Measurements from ENCODE around the gene SAMD10.
"Not testable (repeated sequence)": the region's sequence is repeated elsewhere in the genome, so short reads cannot be mapped to it uniquely, and the experiment has no call there.

Gene SAMD10

GRCh38 chr20:64000906-64001305 lies 21.5 kb upstream of the SAMD10 start:
- no peak for DNase-seq

- no peak for DNase-seq
Measured at GRCh38 chr20:63982937-63983336, 3.5 kb upstream of the SAMD10 start.

GRCh38 chr20:63980806-63981728 lies 1.6 kb upstream of the SAMD10 start, which contains the start of gene PRPF6:
PRPF6 (plus strand) TSS chr20:63981132; CDS start chr20:63981246, 114 bp downstream.
- peak; percentile 94 for DNase-seq

GRCh38 chr20:63980317-63980805 lies 919 bp upstream of the SAMD10 start:
- no peak for DNase-seq

DNA sequence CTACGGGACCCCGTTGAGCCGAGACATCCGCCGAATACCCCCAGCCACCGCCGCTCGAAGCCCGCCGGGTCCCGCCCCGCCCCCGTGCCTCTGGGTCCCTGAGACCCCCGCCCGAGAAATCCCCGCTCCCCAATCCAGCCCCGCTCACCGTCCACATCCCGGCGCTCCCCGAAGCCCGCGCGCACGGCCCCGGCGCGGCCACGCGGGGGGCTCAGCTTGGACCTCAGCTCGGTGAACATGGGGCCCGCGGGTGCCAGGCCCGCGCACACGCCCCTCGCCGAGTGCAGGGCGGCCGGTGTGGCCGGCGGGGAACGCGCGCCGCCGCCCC lies 249 bp downstream of the SAMD10 start:
- DNase-seq, result no peak

DNA sequence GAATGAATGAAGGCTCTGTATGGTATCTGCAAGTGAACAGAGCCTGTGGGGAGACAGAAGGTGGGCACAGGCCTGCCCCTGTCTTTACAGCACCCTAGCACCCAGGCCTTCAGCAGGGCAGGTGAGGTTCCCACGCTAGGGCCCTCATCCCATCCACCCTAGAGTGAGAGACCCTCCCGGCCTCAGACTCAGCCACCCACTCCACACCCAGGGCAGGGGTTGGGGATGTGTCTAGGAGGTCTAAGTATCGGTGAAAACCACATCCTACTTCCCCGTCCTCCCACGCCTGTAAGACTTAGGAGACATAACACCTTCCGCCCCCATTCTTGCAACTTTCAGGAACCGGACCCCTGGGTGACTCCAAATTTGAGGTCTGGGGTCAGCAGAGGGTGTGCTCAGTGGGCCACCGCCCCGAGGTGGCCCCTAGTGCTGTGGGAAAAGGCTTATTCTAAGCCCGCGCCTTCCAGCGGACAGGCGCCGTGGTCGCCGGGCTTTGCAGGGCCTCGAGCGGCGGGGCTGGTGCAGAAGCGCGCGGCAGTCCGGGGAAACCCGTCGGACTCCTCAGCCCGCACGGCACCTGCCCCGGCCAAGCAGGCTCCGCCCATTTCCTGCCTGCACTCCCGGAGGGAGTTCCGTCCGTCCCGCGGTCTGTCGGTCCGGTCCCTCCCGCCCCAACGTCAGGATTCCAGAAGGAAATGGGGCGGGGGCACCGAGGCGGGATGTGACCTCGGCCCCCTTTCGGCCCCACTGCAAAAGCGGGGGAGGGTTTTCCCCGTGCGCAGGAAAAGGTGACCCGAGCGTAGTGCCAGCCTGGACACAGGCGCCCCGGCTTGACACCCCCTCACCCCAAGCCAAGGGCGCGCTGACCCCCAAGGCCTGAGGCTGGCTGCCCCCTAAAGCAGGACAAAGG lies 868 bp downstream of the SAMD10 start:
- no peak for DNase-seq

DNA sequence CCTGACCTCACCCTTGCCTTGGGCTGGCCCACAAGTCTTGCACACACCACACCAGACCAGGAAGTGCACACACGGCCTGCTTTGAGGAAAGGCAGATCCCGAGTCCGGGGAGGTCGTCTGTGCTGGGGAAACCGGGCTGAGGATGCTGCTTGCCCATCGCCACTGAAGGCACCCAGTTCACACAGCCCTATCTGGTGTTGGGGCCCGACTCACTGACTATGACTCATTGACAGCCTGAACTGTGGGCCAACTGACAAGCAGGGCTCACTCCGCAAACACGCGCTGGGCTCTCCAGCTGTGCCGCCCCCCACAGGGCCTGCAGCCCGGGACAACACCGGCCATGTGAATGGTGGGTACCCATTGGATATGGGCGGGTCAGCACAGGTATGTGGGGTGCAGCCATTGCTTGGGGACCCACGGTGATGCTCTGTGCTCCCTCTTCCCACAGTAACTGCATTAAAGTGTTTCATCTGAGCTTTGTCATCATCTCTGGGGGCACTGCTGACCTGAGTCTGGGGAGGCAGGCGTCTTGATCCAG lies 1.6 kb downstream of the SAMD10 start:
- no peak for DNase-seq

- no peak for DNase-seq
Measured at GRCh38 chr20:63976980-63977738, 2.3 kb downstream of the SAMD10 start.

GRCh38 chr20:63976511-63976910 lies 2.9 kb downstream of the SAMD10 start:
- not testable (repeated sequence) for DNase-seq

GRCh38 chr20:63974402-63975200 lies 4.8 kb downstream of the SAMD10 start:
- peak; percentile 92 for DNase-seq

- peak; percentile 67 for DNase-seq
Measured at GRCh38 chr20:63973636-63974401, 5.6 kb downstream of the SAMD10 start.

DNA sequence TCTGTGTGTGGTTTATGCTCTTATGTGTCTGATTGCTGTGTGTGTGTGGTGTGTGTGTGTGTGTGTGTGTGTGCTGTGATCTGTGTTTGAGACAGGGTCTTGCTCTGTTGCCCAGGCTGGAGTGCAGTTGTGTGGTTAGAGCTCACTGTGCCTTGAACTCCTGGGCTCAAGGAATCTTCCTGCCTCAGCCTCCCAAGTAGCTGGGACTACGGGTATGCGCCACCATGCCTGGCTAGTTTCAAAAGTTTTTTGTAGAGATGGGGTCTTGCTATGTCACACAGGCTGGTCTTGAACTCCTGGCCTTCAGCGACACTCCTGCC lies 6.3 kb downstream of the SAMD10 start:
- no peak for DNase-seq

- DNase-seq, result no peak
Measured at GRCh38 chr20:63972312-63973159, 6.9 kb downstream of the SAMD10 start.

DNA sequence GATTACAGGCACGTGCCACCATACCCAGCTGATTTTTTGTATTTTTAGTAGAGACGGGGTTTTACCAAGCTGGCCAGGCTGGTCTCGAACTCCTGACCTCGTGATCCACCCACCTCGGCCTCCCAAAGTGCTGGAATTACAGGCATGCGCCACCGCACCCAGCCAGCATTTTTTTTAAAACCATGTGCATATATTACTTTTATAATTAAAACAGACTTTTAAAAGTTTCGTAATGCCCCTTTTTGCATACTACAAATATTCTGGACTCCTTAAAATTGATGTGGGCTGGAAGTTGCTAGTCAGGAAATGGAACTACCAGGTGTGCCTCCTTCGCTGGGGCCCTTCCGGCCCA lies 7.5 kb downstream of the SAMD10 start:
- not testable (repeated sequence) for DNase-seq

- no peak for DNase-seq
Measured at GRCh38 chr20:63970714-63971431, 8.6 kb downstream of the SAMD10 start.

- DNase-seq, result peak; percentile 64
Measured at GRCh38 chr20:63969838-63970713, 9.4 kb downstream of the SAMD10 start, which contains the start of gene ZNF512B. ZNF512B (minus strand) TSS chr20:63969930; CDS start chr20:63967950, 1,980 bp downstream.

GRCh38 chr20:63968928-63969760 lies 10.3 kb downstream of the SAMD10 start:
- no peak for DNase-seq
